Left forelimb (tissue), 1 donor: ENCODE measurements around the gene POMZP3.
"Not testable (repeated sequence)": the region's sequence is repeated elsewhere in the genome, so short reads cannot be mapped to it uniquely, and the experiment has no call there.

ENCODE experiments used
- DNase-seq: peaks from one replicate; pipeline ENCODE4 v3.0.0-alpha.2; 2018; ENCODE audit warnings: low spot score

Gene POMZP3

DNA sequence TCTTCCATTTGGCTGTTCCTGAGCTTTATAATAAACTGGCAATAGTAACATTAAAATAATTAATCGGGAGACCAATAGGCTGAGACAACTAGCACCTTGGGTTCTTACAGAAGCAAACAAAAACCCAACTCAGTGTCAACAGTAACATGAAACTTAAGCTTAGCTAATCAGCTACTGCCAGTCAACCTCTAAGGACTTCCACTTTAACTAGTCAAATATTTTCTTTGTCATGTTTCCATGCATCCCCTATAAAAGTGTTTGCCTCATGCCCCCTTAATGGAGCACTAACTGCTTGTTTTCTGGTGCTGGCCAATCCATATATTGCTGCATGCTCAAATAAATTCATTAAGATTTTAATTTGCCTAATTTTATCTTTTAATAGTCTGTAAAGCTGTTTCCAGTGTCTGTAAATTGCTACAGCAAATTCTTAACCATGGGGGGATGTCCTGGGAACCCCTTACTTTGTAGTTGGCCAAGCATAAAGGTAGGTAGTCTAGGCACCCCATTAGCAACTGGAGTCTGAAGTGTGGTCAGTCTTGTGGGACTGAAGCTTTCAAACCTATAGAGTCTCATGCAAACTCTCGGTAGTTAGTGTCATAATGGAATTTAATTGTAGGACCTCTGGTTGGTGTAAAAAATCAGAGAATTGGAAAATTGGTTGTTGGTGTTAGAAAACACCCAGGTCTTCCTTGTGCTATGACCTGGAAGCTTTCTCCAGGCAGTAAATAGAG, 40.3 kb downstream of the POMZP3 start:
- not testable (repeated sequence) for DNase-seq

DNA sequence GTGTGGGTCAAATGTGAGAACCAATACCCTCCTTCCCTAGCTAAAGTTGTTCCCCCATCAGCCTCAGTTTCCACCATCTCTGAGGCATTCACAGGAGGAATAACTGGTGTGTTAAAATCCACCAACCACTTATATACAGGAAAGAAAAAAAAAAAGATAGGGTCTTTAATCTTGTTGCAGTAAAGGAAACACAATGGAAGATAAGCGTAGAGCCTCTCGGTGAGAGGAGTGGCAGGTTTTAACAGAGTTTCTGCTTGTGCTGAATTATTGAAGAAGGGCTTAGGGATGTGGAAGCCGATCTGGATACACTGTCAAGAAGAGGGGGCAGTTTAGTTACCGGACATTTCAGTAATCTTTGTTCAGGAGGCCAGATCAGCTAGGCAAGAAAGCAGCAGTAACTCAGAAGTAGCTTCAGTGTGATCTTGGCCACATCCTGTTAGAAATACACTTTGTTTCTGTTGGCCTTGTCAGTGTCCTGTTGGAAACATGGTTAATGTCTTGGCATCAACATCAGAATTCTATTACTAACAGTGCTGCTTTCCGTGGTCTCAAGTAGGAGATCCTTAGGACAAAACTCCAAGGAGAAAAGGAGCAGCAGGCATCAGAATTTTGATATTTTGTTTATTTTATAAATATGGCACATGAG, 43.3 kb downstream of the POMZP3 start:
- not testable (repeated sequence) for DNase-seq

GRCh38 chr7:76582848-76583631, 44.0 kb downstream of the POMZP3 start:
- DNase-seq = not testable (repeated sequence)

GRCh38 chr7:76575919-76576655, 51.0 kb downstream of the POMZP3 start:
- DNase-seq = not testable (repeated sequence)

DNA sequence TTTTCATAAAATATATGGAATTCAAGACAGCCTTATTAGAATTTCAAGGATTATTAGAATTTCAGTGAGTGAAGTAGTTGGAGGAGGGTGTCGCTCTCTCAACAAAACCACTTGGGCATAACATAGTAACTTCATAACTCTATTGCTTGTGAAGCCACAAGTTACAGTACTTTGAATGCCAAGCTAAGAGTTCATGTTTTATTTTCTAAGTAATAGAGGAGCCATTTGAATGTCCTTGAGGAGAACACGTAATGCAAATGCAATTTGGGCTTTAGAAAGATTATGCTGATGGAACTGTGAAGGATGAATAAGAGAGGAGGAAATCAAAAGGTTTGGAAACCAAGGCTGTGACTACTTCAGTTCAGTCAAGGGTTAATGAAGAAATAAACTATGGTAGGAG, 51.6 kb downstream of the POMZP3 start:
- not testable (repeated sequence) for DNase-seq

DNA sequence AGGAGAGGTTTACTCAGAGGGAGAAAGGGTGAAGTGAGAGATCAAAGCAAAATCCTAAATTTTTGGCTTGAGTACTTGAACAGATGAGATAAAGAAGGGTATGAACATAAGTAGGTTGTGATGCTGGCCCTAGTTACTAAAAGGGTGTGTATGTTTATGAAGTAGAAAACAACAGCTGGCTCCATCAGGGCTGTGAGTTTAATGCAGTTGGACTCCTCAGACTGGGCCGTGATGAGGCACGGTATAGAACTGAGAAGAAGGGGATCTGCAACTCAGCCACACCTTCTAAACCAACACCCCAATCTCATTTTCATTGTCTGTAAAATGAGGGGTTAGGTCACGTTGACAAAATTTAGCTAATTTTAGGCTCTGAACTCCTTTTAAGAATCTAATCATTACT, 54.8 kb downstream of the POMZP3 start:
- not testable (repeated sequence) for DNase-seq

DNA sequence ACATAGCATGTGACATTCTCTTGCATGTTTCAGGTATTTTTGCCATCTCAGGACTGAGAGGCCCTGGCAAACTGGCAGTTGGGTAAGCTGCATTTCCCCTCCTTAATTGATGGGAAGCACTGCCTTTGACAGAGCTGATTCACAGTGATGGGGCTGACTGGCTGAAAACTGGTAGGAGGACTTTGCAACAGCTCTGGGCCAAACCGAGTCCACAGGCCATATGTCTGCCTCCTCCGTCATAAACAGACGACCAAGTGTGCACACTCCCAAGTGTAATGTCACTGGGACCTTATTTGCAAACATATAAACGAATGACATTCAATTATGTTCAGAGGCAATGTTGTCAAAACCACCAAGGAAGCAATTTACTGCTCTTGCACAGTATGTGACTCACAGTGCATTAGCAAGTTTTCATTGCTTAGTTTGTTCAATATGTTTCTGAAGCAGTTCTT, 56.7 kb downstream of the POMZP3 start:
- DNase-seq = not testable (repeated sequence)

DNA sequence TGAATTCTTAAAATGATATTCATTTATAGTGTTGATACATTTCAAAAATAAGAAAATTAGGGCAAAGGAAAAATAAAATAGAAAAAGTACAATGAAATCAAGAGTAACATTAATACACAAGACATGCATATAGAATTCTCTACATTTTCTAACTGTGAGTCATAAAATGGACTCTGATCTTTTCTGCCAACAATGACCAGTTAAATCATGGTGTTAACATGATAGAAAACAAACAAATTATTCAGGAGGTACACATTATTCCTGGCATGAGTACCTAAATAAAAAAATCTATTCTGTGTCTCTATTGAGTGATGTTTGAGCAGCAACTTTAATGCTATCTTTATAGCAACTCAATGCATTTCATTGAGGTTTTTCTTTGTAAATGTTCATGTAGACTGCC, 58.3 kb downstream of the POMZP3 start:
- not testable (repeated sequence) for DNase-seq

- DNase-seq = not testable (repeated sequence)
Observed at GRCh38 chr7:76567753-76568152, 59.3 kb downstream of the POMZP3 start.

DNA sequence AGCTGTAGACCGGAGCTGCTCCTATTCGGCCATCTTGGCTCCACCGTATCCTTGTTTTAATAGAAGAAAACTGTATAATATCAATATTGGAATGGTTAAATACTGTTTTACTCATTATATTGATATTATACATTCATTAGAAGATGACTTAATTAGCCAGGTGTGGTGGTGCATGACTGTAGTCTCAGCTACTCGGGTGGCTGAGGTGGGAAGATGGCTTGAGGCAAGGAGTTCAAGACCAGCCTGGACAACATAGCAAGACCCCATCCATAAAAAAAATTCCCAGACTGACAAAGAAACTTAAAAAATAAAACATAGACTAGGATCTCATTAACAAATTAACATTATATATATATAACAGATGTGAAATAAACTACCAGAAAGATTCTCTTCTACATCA, 59.8 kb downstream of the POMZP3 start:
- DNase-seq = not testable (repeated sequence)

- not testable (repeated sequence) for DNase-seq
Observed at GRCh38 chr7:76565001-76565400, 62.1 kb downstream of the POMZP3 start.

- DNase-seq = not testable (repeated sequence)
Observed at GRCh38 chr7:76561342-76561741, 65.7 kb downstream of the POMZP3 start.

DNA sequence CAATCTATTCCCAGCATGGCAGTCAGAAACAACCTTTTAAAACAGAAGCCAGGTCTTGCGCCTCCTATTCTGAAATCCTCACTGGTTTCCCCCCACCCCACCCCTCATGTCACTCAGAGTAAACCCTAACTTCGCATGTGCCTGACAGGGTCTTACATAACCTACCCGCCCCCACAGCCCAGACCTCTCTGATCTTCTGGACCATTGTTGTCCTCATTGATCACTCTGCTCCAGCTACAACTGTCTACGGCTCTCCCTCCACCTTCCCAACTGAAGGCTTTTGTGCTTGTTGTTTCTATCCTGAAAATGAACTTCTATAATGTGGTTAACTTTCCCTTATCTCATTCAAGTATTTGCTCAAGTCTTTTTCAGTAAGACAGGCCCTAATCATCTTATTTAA, 66.9 kb downstream of the POMZP3 start:
- DNase-seq = not testable (repeated sequence)
